ENCODE results near the gene ISG20. TPM values are rescaled to one million over a fixed set of nuclear protein-coding genes. Genes with fewer than 3 reads are reported as not detected.

ISG20 gene
- total RNA-seq, 1 donor from 2014 or later = 0.65 TPM

DNA sequence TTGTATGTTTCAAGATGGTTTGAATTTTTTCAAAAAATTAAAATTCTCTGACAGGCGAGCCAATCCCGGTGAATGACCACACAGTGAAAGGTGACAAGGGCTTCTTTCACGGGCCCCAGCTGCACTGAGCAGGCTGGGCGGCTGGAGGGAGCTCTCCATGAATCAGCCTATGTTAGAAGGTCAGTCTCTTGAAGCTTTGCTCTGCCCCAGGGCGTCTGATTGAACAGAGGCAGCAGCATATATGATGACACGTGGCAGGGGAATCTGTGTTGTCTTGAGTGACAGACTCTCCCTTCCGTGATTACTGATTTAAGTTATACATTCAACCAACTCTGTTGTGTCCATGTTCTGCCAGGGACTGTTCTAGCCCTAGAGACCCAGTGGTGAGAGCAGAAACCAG lies 51.5 kb downstream of the ISG20 start:
- no peak for TF ChIP-seq CTCF (IDR thresholded peaks at IDR 0.05)
- TF ChIP-seq EZH2phosphoT487 (IDR thresholded peaks at IDR 0.05) = no peak
- no peak for TF ChIP-seq EZH2 (IDR thresholded peaks at IDR 0.05)
- H3K27me3 ChIP-seq = no peaks in the 10 kb centered on the region

GRCh38 chr15:88693191-88693590 lies 54.4 kb downstream of the ISG20 start:
- no peak for DNase-seq (ENCODE audit: low spot score)
- no peak overlapping the region for H3K27ac Mint-ChIP-seq
- H3F3A ChIP-seq (ENCODE audit: low read depth) = no peaks in the 10 kb centered on the region
- no peaks in the 10 kb centered on the region for H3K4me1 Mint-ChIP-seq
- no peak overlapping the region for H3K27ac ChIP-seq
- H3K79me2 ChIP-seq (ENCODE audit: low read depth) = no peaks in the 10 kb centered on the region
- no peak overlapping the region for H3K9ac ChIP-seq
- H3K36me3 ChIP-seq = no peaks in the 10 kb centered on the region
- peak overlapping the region; percentile 72 for H2AFZ ChIP-seq (replicated peaks)
- H3K4me2 ChIP-seq = no peak overlapping the region
- no peaks in the 10 kb centered on the region for H4K20me1 ChIP-seq (ENCODE audit: low read depth)
- H3K4me1 ChIP-seq = no peaks in the 10 kb centered on the region
- peaks cover 6% of the 10 kb centered on the region for H3K27me3 ChIP-seq
- no peak overlapping the region for H3K4me3 ChIP-seq
- H3K4me3 Mint-ChIP-seq = no peak overlapping the region
- no peaks in the 10 kb centered on the region for H3K36me3 Mint-ChIP-seq
- H3K9me3 ChIP-seq (ENCODE audit: low read depth) = no peaks in the 10 kb centered on the region
- no peak for TF ChIP-seq EZH2 (IDR thresholded peaks at IDR 0.05)
- peaks cover 6% of the 10 kb centered on the region for H3K9me3 Mint-ChIP-seq
- peaks cover 5% of the 10 kb centered on the region for H3K27me3 Mint-ChIP-seq (ENCODE audit: insufficient read depth, low read depth)

More for the DNA sequence above, 51.5 kb downstream of the ISG20 start:
- Histone ChIP-seq H3K4me1 (no peaks in the 10 kb centered on the region), H3K79me2 (ENCODE audit: low read depth) (no peaks in the 10 kb centered on the region), H3K27ac (no peak overlapping the region), H3K4me3 (no peak overlapping the region), H3K9ac (no peak overlapping the region), H3K4me2 (no peak overlapping the region), H2AFZ (replicated peaks) (no peak overlapping the region), H4K20me1 (ENCODE audit: low read depth) (no peaks in the 10 kb centered on the region), H3F3A (ENCODE audit: low read depth) (no peaks in the 10 kb centered on the region), H3K9me3 (ENCODE audit: low read depth) (no peaks in the 10 kb centered on the region), H3K36me3 (no peaks in the 10 kb centered on the region)
- Mint-ChIP-seq H3K9me3 (peaks cover 6% of the 10 kb centered on the region), H3K27ac (no peak overlapping the region), H3K36me3 (no peaks in the 10 kb centered on the region), H3K27me3 (ENCODE audit: insufficient read depth, low read depth) (peaks cover 5% of the 10 kb centered on the region), H3K4me3 (no peak overlapping the region), H3K4me1 (no peaks in the 10 kb centered on the region)
- no peak for DNase-seq (ENCODE audit: low spot score)

- Histone ChIP-seq H2AFZ (replicated peaks) (no peak overlapping the region), H3K9me3 (ENCODE audit: low read depth) (no peaks in the 10 kb centered on the region), H3K4me1 (no peaks in the 10 kb centered on the region), H4K20me1 (ENCODE audit: low read depth) (no peaks in the 10 kb centered on the region), H3K4me2 (no peak overlapping the region), H3K79me2 (ENCODE audit: low read depth) (no peaks in the 10 kb centered on the region), H3K27ac (no peak overlapping the region), H3K27me3 (peaks cover 14% of the 10 kb centered on the region), H3F3A (ENCODE audit: low read depth) (no peaks in the 10 kb centered on the region), H3K4me3 (no peak overlapping the region), H3K36me3 (no peaks in the 10 kb centered on the region), H3K9ac (no peak overlapping the region)
- no peak for DNase-seq (ENCODE audit: low spot score)
- Mint-ChIP-seq H3K4me3 (no peak overlapping the region), H3K4me1 (no peaks in the 10 kb centered on the region), H3K27me3 (ENCODE audit: insufficient read depth, low read depth) (peaks cover 3% of the 10 kb centered on the region), H3K27ac (no peak overlapping the region), H3K9me3 (no peaks in the 10 kb centered on the region), H3K36me3 (no peaks in the 10 kb centered on the region)
- TF ChIP-seq CTCF (IDR thresholded peaks at IDR 0.05) (no peak), EZH2phosphoT487 (IDR thresholded peaks at IDR 0.05) (no peak), EZH2 (IDR thresholded peaks at IDR 0.05) (no peak)
Observed at GRCh38 chr15:88695101-88695500, 56.3 kb downstream of the ISG20 start.

DNA sequence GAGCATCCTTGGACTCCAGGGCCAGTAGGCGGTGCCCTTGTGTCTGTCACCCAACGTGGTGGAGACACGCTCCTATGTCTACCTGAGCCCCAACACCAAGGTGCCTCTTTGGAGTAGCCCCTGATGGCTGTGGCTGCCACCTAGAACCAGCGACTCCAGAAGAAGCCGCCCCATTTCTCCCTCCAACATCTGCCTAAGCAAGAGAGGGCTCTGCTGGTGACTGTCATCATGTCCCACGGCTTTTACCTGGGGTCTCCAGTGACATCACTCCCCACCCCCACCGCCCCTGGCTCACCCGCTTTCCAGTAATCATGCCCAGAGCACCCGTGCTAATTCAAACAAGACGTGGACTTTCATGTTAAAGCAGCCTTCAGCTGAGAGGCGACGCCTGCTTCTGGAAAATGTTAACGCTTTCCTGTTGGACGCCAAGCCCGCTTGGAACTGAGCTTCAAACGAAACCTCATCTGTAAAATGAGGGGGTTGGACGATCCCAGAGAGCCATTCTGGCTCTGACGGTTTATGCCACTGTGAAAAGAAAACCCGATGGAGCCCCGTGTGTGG lies 57.0 kb downstream of the ISG20 start:
- Histone ChIP-seq H3F3A (ENCODE audit: low read depth) (no peaks in the 10 kb centered on the region), H3K4me1 (no peaks in the 10 kb centered on the region), H3K79me2 (ENCODE audit: low read depth) (no peaks in the 10 kb centered on the region), H2AFZ (replicated peaks) (no peak overlapping the region), H3K9me3 (ENCODE audit: low read depth) (no peaks in the 10 kb centered on the region), H3K4me2 (no peak overlapping the region), H3K27ac (no peak overlapping the region), H3K9ac (no peak overlapping the region), H4K20me1 (ENCODE audit: low read depth) (no peaks in the 10 kb centered on the region), H3K4me3 (no peak overlapping the region), H3K27me3 (peaks cover 14% of the 10 kb centered on the region), H3K36me3 (no peaks in the 10 kb centered on the region)
- Mint-ChIP-seq H3K4me3 (no peak overlapping the region), H3K4me1 (no peaks in the 10 kb centered on the region), H3K27me3 (ENCODE audit: insufficient read depth, low read depth) (peaks cover under 1% of the 10 kb centered on the region), H3K9me3 (no peaks in the 10 kb centered on the region), H3K27ac (no peak overlapping the region), H3K36me3 (no peaks in the 10 kb centered on the region)
- no peak for DNase-seq (ENCODE audit: low spot score)
- TF ChIP-seq CTCF (IDR thresholded peaks at IDR 0.05) (no peak), EZH2phosphoT487 (IDR thresholded peaks at IDR 0.05) (no peak), EZH2 (IDR thresholded peaks at IDR 0.05) (no peak)
